ENCODE measurements around the gene CBX1. TPM values are rescaled to one million over a fixed set of nuclear protein-coding genes. Genes with fewer than 3 reads are reported as not detected.

Gene CBX1
- total and polyA plus RNA-seq, 3 donors from 2014 or later: 59.9 to 123 (median 70.1) TPM

GRCh38 chr17:48107137-48108055 is 6.1 kb upstream of the CBX1 start, which contains the start of gene SNX11:
Gene SNX11, plus strand, starts transcription at chr17:48107766. Its CDS starts 4,278 bp downstream, at chr17:48112044.
- WGBS, 2 donors: 0% methylated on average over 7 to 61 of the region's 64 CpGs
- no peaks in the 10 kb centered on the region for H3K36me3 ChIP-seq (ENCODE audit: low read depth, missing control alignments)
- intact Hi-C loops (cut with DNase I; ENCODE audit: low total_unique reads): no loop called here

GRCh38 chr17:48106802-48107136 is 5.5 kb upstream of the CBX1 start:
- no peak for DNase-seq
- H3K27ac ChIP-seq: peak overlapping the region in 1 of 2 donors; percentile 96
- H3K4me1 ChIP-seq: peaks cover 10% of the 10 kb centered on the region
- H3K36me3 ChIP-seq (ENCODE audit: low read depth, missing control alignments): no peaks in the 10 kb centered on the region
- intact Hi-C loops (cut with DNase I; ENCODE audit: low total_unique reads): no loop called here
- no peak for TF ChIP-seq POLR2A (IDR thresholded peaks at IDR 0.05)
- no peak for TF ChIP-seq CTCF (IDR thresholded peaks at IDR 0.05)
- H3K9me3 ChIP-seq: no peaks in the 10 kb centered on the region
- peak overlapping the region; percentile 76 to 88 for H3K4me3 ChIP-seq
- H3K27me3 ChIP-seq: no peaks in the 10 kb centered on the region
- WGBS, 2 donors: 20 to 27% methylated on average over 13 of the region's 13 CpGs

More at GRCh38 chr17:48107137-48108055, 6.1 kb upstream of the CBX1 start, which contains the start of gene SNX11:
- peak; percentile 94 for DNase-seq
- H3K4me3 ChIP-seq: peak within 1 kb of the TSS; percentile 76 to 88
- no peaks in the 10 kb centered on the region for H3K9me3 ChIP-seq
- no peaks in the 10 kb centered on the region for H3K27me3 ChIP-seq
- peaks cover 10% of the 10 kb centered on the region for H3K4me1 ChIP-seq
- TF ChIP-seq POLR2A (IDR thresholded peaks at IDR 0.05) (no peak), CTCF (IDR thresholded peaks at IDR 0.05) (peak in 2 of 3 experiments; percentile 9 to 21)
- peak within 1 kb of the TSS; percentile 81 to 96 for H3K27ac ChIP-seq

GRCh38 chr17:48104440-48104839 is 3.2 kb upstream of the CBX1 start:
- intact Hi-C loops (cut with DNase I; ENCODE audit: low total_unique reads): no loop called here
- DNase-seq: no peak
- no peak for TF ChIP-seq CTCF (IDR thresholded peaks at IDR 0.05)
- TF ChIP-seq POLR2A (IDR thresholded peaks at IDR 0.05): no peak

GRCh38 chr17:48102798-48103715 is 1.8 kb upstream of the CBX1 start:
- Histone ChIP-seq H3K9me3 (no peaks in the 10 kb centered on the region), H3K27me3 (no peaks in the 10 kb centered on the region), H3K27ac (no peak overlapping the region), H3K36me3 (ENCODE audit: low read depth, missing control alignments) (no peaks in the 10 kb centered on the region), H3K4me3 (no peak overlapping the region), H3K4me1 (peaks cover 7% of the 10 kb centered on the region)
- intact Hi-C loops (cut with DNase I; ENCODE audit: low total_unique reads): no loop called here
- 60 to 77% methylated on average over 14 of the region's 14 CpGs for WGBS, 2 donors
- peak; percentile 68 for DNase-seq
- no peak for TF ChIP-seq CTCF (IDR thresholded peaks at IDR 0.05)
- TF ChIP-seq POLR2A (IDR thresholded peaks at IDR 0.05): no peak

More at GRCh38 chr17:48104440-48104839, 3.2 kb upstream of the CBX1 start:
- Histone ChIP-seq H3K9me3 (no peaks in the 10 kb centered on the region), H3K36me3 (ENCODE audit: low read depth, missing control alignments) (no peaks in the 10 kb centered on the region), H3K27ac (no peak overlapping the region), H3K4me3 (no peak overlapping the region), H3K4me1 (peaks cover 14% of the 10 kb centered on the region), H3K27me3 (no peaks in the 10 kb centered on the region)
- WGBS, 2 donors: 81 to 91% methylated on average over 7 of the region's 7 CpGs

All from testis (tissue), 3 donors.